ENCODE results near the gene SLC66A2.

GRCh38 chr18:79936641-79937040, 14.8 kb downstream of the SLC66A2 start:
- TF ChIP-seq POLR2A (IDR thresholded peaks at IDR 0.05) (no peak), CTCF (IDR thresholded peaks at IDR 0.05) (no peak)

Measured in adrenal gland (tissue), 5 donors.